ENCODE measurements around the gene PLCE1.

DNA sequence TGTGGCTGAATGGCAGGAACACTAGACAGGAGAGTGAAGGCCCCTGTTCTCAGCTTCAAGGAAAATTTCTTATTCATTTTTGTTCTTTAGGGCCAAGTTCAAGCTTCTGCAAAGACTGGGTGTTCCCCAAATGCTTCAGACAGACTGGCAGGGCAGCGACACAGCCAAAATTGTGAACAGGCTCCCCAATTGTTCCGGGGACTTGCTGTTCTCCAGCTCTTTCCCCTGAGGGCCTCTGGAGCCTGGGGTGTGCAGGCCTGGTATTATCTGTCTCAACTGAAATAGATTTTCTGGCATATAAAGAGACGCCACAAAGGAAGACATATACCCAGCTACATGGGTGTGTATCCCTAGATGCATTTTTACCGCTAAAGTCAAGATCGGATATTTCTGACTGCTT lies 30.3 kb upstream of the PLCE1 start:
- TF ChIP-seq, protein P1, sequence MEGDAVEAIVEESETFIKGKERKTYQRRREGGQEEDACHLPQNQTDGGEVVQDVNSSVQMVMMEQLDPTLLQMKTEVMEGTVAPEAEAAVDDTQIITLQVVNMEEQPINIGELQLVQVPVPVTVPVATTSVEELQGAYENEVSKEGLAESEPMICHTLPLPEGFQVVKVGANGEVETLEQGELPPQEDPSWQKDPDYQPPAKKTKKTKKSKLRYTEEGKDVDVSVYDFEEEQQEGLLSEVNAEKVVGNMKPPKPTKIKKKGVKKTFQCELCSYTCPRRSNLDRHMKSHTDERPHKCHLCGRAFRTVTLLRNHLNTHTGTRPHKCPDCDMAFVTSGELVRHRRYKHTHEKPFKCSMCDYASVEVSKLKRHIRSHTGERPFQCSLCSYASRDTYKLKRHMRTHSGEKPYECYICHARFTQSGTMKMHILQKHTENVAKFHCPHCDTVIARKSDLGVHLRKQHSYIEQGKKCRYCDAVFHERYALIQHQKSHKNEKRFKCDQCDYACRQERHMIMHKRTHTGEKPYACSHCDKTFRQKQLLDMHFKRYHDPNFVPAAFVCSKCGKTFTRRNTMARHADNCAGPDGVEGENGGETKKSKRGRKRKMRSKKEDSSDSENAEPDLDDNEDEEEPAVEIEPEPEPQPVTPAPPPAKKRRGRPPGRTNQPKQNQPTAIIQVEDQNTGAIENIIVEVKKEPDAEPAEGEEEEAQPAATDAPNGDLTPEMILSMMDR (conservative IDR thresholded peaks at IDR 0.05), result no peak
- no peak for TF ChIP-seq ZFX (IDR thresholded peaks at IDR 0.05)

All from C4-2B (cell line).